HEK293 (cell line): ENCODE data around the gene NAE1.

Experiments used
- CTCF ChIA-PET: fragments of 350-600 bp; formaldehyde crosslinking; extraction: SDS; loops from one replicate; lab custom pipeline; 2021; ENCODE audit warnings: antibody characterized with exemption; lab: Yijun Ruan, JAX
- POLR2A ChIA-PET: fragments of 300-600 bp; formaldehyde crosslinking; extraction: SDS; loops from one replicate; lab custom pipeline; 2020; ENCODE audit warnings: antibody characterized with exemption, inconsistent platforms; lab: Yijun Ruan, JAX
- H3K27ac ChIP-seq: fragments of 200-500 bp; sonication (Bioruptor generic); 2 replicates; pipeline ENCODE4 v1.5.1; 2014; ENCODE audit warnings: low read depth, low read length, control low read depth, inconsistent platforms; ENCODE audit errors: extremely low read depth
- H3K36me3 ChIP-seq, 2 experiments: fragments of 200-500 bp in 1 of 2; sonication (Bioruptor generic) in 1 of 2; 1 replicate in 1 of 2; 2 replicates in 1 of 2; pipeline ENCODE4 v1.5.1; 2014 to 2017; ENCODE audit warnings: inconsistent platforms in 2 of 2, low read length in 2 of 2; ENCODE audit not compliant: control insufficient read depth in 2 of 2, insufficient read depth in 1 of 2
- H3K4me1 ChIP-seq: fragments of 200-500 bp; sonication (Bioruptor generic); 2 replicates; pipeline ENCODE4 v1.5.1; 2014; ENCODE audit warnings: mild to moderate bottlenecking, low read length, inconsistent platforms; ENCODE audit not compliant: control insufficient read depth, insufficient read depth
- H3K4me3 ChIP-seq: 2 replicates; pipeline ENCODE4 v1.5.1; 2011; ENCODE audit warnings: low read depth, mild to moderate bottlenecking, control low read depth, low read length, moderate library complexity
- H3K9me3 ChIP-seq: fragments of 200-500 bp; sonication (Bioruptor generic); 2 replicates; pipeline ENCODE4 v1.5.1; 2014; ENCODE audit warnings: low read depth, low read length, inconsistent platforms; ENCODE audit not compliant: control insufficient read depth, insufficient read depth
- BCL6B ChIP-seq: fragments of 450-650 bp; formaldehyde crosslinking; IDR thresholded peaks from 2 replicates; pipeline ENCODE4 v1.5.1; 2017; ENCODE audit warnings: missing biosample characterization, missing genetic modification characterization
- GLIS1 ChIP-seq: fragments of 450-650 bp; formaldehyde crosslinking; IDR thresholded peaks from 2 replicates; pipeline ENCODE4 v1.5.1; 2016; ENCODE audit warnings: missing biosample characterization, missing genetic modification characterization
- SETDB1 ChIP-seq: IDR thresholded peaks from one replicate; pipeline ENCODE4 v1.6.1; 2017; ENCODE audit warnings: mild to moderate bottlenecking, low read length, moderate library complexity, mixed read lengths; ENCODE audit not compliant: insufficient read length
- ZBTB1 ChIP-seq: fragments of 450-650 bp; formaldehyde crosslinking; IDR thresholded peaks from 2 replicates; pipeline ENCODE4 v1.5.1; 2016; ENCODE audit warnings: missing biosample characterization, missing genetic modification characterization
- ZNF174 ChIP-seq: fragments of 450-650 bp; formaldehyde crosslinking; IDR thresholded peaks from 2 replicates; pipeline ENCODE4 v1.5.0; 2017; ENCODE audit warnings: missing biosample characterization, mild to moderate bottlenecking, missing genetic modification characterization
- ZNF2 ChIP-seq: fragments of 450-650 bp; formaldehyde crosslinking; IDR thresholded peaks from 2 replicates; pipeline ENCODE4 v1.5.1; 2016; ENCODE audit warnings: missing biosample characterization, missing genetic modification characterization
- ZNF221 ChIP-seq: fragments of 450-650 bp; formaldehyde crosslinking; IDR thresholded peaks from 2 replicates; pipeline ENCODE4 v1.5.1; 2017; ENCODE audit warnings: missing biosample characterization, missing genetic modification characterization, borderline replicate concordance
- ZNF274 ChIP-seq, 2 experiments: fragments of 200-500 bp in 1 of 2; fragments of 450-650 bp in 1 of 2; sonication (Bioruptor generic) in 1 of 2; formaldehyde crosslinking in 1 of 2; IDR thresholded peaks; 2 replicates each; pipeline versions ENCODE4 v1.5.1 to v1.6.1; 2014 to 2016; ENCODE audit warnings: borderline replicate concordance in 1 of 2, inconsistent platforms in 1 of 2, low read length in 1 of 2, missing biosample characterization in 1 of 2, missing genetic modification characterization in 1 of 2
- ZNF510 ChIP-seq: fragments of 450-650 bp; formaldehyde crosslinking; IDR thresholded peaks from 2 replicates; pipeline ENCODE4 v1.5.1; 2018; ENCODE audit warnings: mild to moderate bottlenecking, missing genetic modification characterization, missing biosample characterization; ENCODE audit not compliant: insufficient replicate concordance
- ZNF513 ChIP-seq: fragments of 450-650 bp; IDR thresholded peaks from 2 replicates; pipeline ENCODE4 v1.5.1; 2018; ENCODE audit warnings: missing biosample characterization, missing genetic modification characterization
- ZNF518A ChIP-seq: fragments of 450-650 bp; formaldehyde crosslinking; conservative IDR thresholded peaks from 2 replicates; pipeline ENCODE4 v1.5.1; 2016; ENCODE audit warnings: low read depth, missing biosample characterization, missing genetic modification characterization
- ZNF530 ChIP-seq: fragments of 450-650 bp; formaldehyde crosslinking; IDR thresholded peaks from 2 replicates; pipeline ENCODE4 v1.5.1; 2016; ENCODE audit warnings: low read depth, missing biosample characterization, missing genetic modification characterization
- ZNF571 ChIP-seq: fragments of 450-650 bp; formaldehyde crosslinking; IDR thresholded peaks from 2 replicates; pipeline ENCODE4 v1.5.0; 2017; ENCODE audit warnings: missing biosample characterization, missing genetic modification characterization
- ZNF621 ChIP-seq: fragments of 450-650 bp; formaldehyde crosslinking; IDR thresholded peaks from 2 replicates; pipeline ENCODE4 v1.5.1; 2017; ENCODE audit warnings: missing biosample characterization, missing genetic modification characterization
- ZNF701 ChIP-seq: fragments of 450-650 bp; formaldehyde crosslinking; IDR thresholded peaks from 2 replicates; pipeline ENCODE4 v1.5.1; 2016; ENCODE audit warnings: missing biosample characterization, missing genetic modification characterization
- ZNF776 ChIP-seq: fragments of 450-650 bp; formaldehyde crosslinking; IDR thresholded peaks from 2 replicates; pipeline ENCODE4 v1.5.0; 2017; ENCODE audit warnings: missing biosample characterization, missing genetic modification characterization, borderline replicate concordance
- ZNF843 ChIP-seq: fragments of 450-650 bp; formaldehyde crosslinking; IDR thresholded peaks from 2 replicates; pipeline ENCODE4 v1.5.1; 2016; ENCODE audit warnings: missing biosample characterization, missing genetic modification characterization

NAE1 gene

GRCh38 chr16:66847533-66848067 is 16.8 kb upstream of the NAE1 start (continued):
- TF ChIP-seq ZNF513 (tag by site-specific recombination) (no peak), ZBTB1 (tag by site-specific recombination) (no peak), ZNF621 (tag by site-specific recombination) (no peak)

GRCh38 chr16:66846831-66847230 is 16.1 kb upstream of the NAE1 start:
- Histone ChIP-seq H3K36me3 (no peaks in the 10 kb centered on the region), H3K27ac (no peak overlapping the region), H3K9me3 (no peaks in the 10 kb centered on the region), H3K4me3 (no peak overlapping the region), H3K4me1 (no peaks in the 10 kb centered on the region)
- CTCF ChIA-PET = interaction anchor here (0.8 to 6.3 kb wide), 3 partner anchors 16 to 119 kb away, joined by 3 to 42 read pairs (median 8); partner anchors contain the start of gene NAE1
- TF ChIP-seq ZNF518A (tag by site-specific recombination) = no peak
- TF ChIP-seq BCL6B (tag by site-specific recombination) = no peak
- TF ChIP-seq ZNF701 (tag by site-specific recombination) = no peak
- TF ChIP-seq SETDB1 = no peak
- TF ChIP-seq ZNF571 (tag by site-specific recombination) = no peak
- TF ChIP-seq GLIS1 = no peak
- no peak for TF ChIP-seq ZNF174 (tag by site-specific recombination)
- TF ChIP-seq ZNF274 (IDR thresholded peaks at IDR 0.05; ENCODE audit: low read length) = no peak
- no peak for TF ChIP-seq ZNF274 (tag by site-specific recombination; IDR thresholded peaks at IDR 0.05; ENCODE audit: borderline replicate concordance)
- no peak for TF ChIP-seq ZNF843 (tag by site-specific recombination)
- no peak for TF ChIP-seq ZNF510 (tag by site-specific recombination)
- no peak for TF ChIP-seq ZNF2
- no peak for TF ChIP-seq ZNF221 (tag by site-specific recombination)
- TF ChIP-seq ZNF530 = no peak
- no peak for TF ChIP-seq ZNF776 (tag by site-specific recombination)
- POLR2A ChIA-PET = interaction anchor here (1.7 kb wide), 1 partner anchor 16 kb away, joined by 4 read pairs; the partner anchor contains the start of gene NAE1
